NK-92 treated with Interleukin-12 subunit alpha and Interleukin-12 subunit beta, amount 100 ng/mL, for 24 hours (cell line): ENCODE measurements around the gene TECPR1.
"Not testable (repeated sequence)": the region's sequence is repeated elsewhere in the genome, so short reads cannot be mapped to it uniquely, and the experiment has no call there.

Source experiments
- DNase-seq: peaks from one replicate; lab custom pipeline; 2025; lab: John Stamatoyannopoulos, UW

Gene TECPR1

GRCh38 chr7:98224701-98225181 lies 27.3 kb downstream of the TECPR1 start:
- DNase-seq, result no peak

- DNase-seq, result no peak
These were observed 27.9 kb downstream of the TECPR1 start for GRCh38 chr7:98223898-98224700.

- no peak for DNase-seq
These were observed 28.6 kb downstream of the TECPR1 start for GRCh38 chr7:98223351-98223897.

GRCh38 chr7:98222533-98223195 lies 29.4 kb downstream of the TECPR1 start:
- no peak for DNase-seq

GRCh38 chr7:98221611-98222532 lies 30.2 kb downstream of the TECPR1 start:
- DNase-seq, result no peak

- not testable (repeated sequence) for DNase-seq
These were observed 32.6 kb downstream of the TECPR1 start for GRCh38 chr7:98219382-98219781.

GRCh38 chr7:98217623-98218582 lies 34.1 kb downstream of the TECPR1 start:
- no peak for DNase-seq

GRCh38 chr7:98216941-98217622 lies 35.0 kb downstream of the TECPR1 start:
- no peak for DNase-seq

- no peak for DNase-seq
These were observed 36.2 kb downstream of the TECPR1 start for GRCh38 chr7:98215561-98216495.

GRCh38 chr7:98214811-98215321 lies 37.2 kb downstream of the TECPR1 start:
- DNase-seq, result no peak

GRCh38 chr7:98213888-98214810 lies 37.9 kb downstream of the TECPR1 start:
- DNase-seq, result no peak

- DNase-seq, result no peak
These were observed 38.6 kb downstream of the TECPR1 start for GRCh38 chr7:98213296-98213887.

- no peak for DNase-seq
These were observed 39.4 kb downstream of the TECPR1 start for GRCh38 chr7:98212532-98213041.

- DNase-seq, result no peak
These were observed 40.1 kb downstream of the TECPR1 start for GRCh38 chr7:98211676-98212531.

- no peak for DNase-seq
These were observed 40.8 kb downstream of the TECPR1 start, which contains the start of gene BHLHA15 for GRCh38 chr7:98211221-98211675. BHLHA15 (plus strand) TSS chr7:98211439; CDS start chr7:98212310, 871 bp downstream.
